Endodermal cell (in vitro differentiated cells): ENCODE measurements around the gene LRRC3. TPM values are rescaled to one million over a fixed set of nuclear protein-coding genes. Genes with fewer than 3 reads are reported as not detected.

Source experiments
- DNase-seq: peaks from one replicate; pipeline ENCODE4 v3.0.0-alpha.2; 2017
- H3K27ac ChIP-seq: 2 replicates; pipeline ENCODE4 v1.5.1; 2013; ENCODE audit warnings: mild to moderate bottlenecking, low read depth, low read length, moderate library complexity
- H3K27me3 ChIP-seq: 2 replicates; pipeline ENCODE4 v1.6.1; 2013; ENCODE audit warnings: mild to moderate bottlenecking, low read length, moderate library complexity; ENCODE audit not compliant: insufficient read depth, control insufficient read depth, poor library complexity, severe bottlenecking
- H3K36me3 ChIP-seq: 2 replicates; pipeline ENCODE4 v1.7.0; 2013; ENCODE audit warnings: mild to moderate bottlenecking, low read length, moderate library complexity; ENCODE audit not compliant: control insufficient read depth, insufficient read depth
- H3K4me1 ChIP-seq: one replicate; pipeline ENCODE4 v1.7.0; 2013; ENCODE audit warnings: low read length; ENCODE audit not compliant: control insufficient read depth, insufficient read depth
- H3K4me3 ChIP-seq: 2 replicates; pipeline ENCODE4 v1.5.1; 2013; ENCODE audit warnings: mild to moderate bottlenecking, low read length, moderate library complexity
- H3K9ac ChIP-seq: 2 replicates; pipeline ENCODE4 v1.6.1; 2013; ENCODE audit warnings: mild to moderate bottlenecking, low read length, moderate library complexity; ENCODE audit not compliant: poor library complexity, severe bottlenecking; ENCODE audit errors: extremely low read depth
- H3K9me3 ChIP-seq: 2 replicates; pipeline ENCODE4 v1.6.1; 2013; ENCODE audit warnings: mild to moderate bottlenecking, low read length, moderate library complexity; ENCODE audit not compliant: control insufficient read depth
- H3K27ac Mint-ChIP-seq: 2 replicates; pipeline ENCODE4 v1.8.0; 2020; ENCODE audit warnings: mixed read lengths
- H3K27me3 Mint-ChIP-seq: 2 replicates; pipeline ENCODE4 v1.8.0; 2021; ENCODE audit warnings: mild to moderate bottlenecking, mixed read lengths; ENCODE audit not compliant: insufficient read depth
- H3K36me3 Mint-ChIP-seq: 2 replicates; pipeline ENCODE4 v1.8.0; 2020; ENCODE audit warnings: low read depth, mixed read lengths
- H3K4me1 Mint-ChIP-seq: 2 replicates; pipeline ENCODE4 v1.8.0; 2020; ENCODE audit warnings: mixed read lengths
- H3K4me3 Mint-ChIP-seq: 2 replicates; pipeline ENCODE4 v1.8.0; 2020; ENCODE audit warnings: mild to moderate bottlenecking, moderate library complexity, mixed read lengths
- H3K9me3 Mint-ChIP-seq: 2 replicates; pipeline ENCODE4 v1.8.0; 2020; ENCODE audit warnings: mild to moderate bottlenecking, mixed read lengths
- CTCF ChIP-seq: fragments of 200-600 bp; sonication (generic); conservative IDR thresholded peaks from 2 replicates; pipeline ENCODE4 v1.5.0; 2021; ENCODE audit warnings: antibody characterized with exemption, mild to moderate bottlenecking
- WGBS, 2 experiments: methylation state at CpG; one replicate each; pipeline versions ENCODE4 v1.1.5 to v1.1.7; 2013; ENCODE audit warnings: missing lambda C conversion rate in 2 of 2, mixed read lengths in 1 of 2; ENCODE audit not compliant: insufficient coverage in 1 of 2, insufficient read length in 1 of 2; 5-methylcytosine and 5-hydroxymethylcytosine counted together
- total RNA-seq, 2 donors: library from RNA; stranded (reverse); fragmentation: NEBNext Ultra II Directional in 1 of 2; extraction: Animal tissue kit (Norgen Biotek cat#: 25700) in 1 of 2; gene quantifications; 2 replicates in 1 of 2; 3 replicates in 1 of 2; pipeline ENCODE4 v1.2.1, GENCODE V29; 2021

The LRRC3 gene
- total RNA-seq, 2 donors from 2014 or later, result 14.1 to 16.5 TPM

- no peak overlapping the region for H3K9ac ChIP-seq
- no peak for DNase-seq
Observed at GRCh38 chr21:44461464-44462001, 6.2 kb downstream of the LRRC3 start.

GRCh38 chr21:44462086-44462833, 7.0 kb downstream of the LRRC3 start:
- Histone ChIP-seq H3K9ac (no peak overlapping the region), H3K27me3 (no peaks in the 10 kb centered on the region), H3K4me1 (peaks cover 14% of the 10 kb centered on the region), H3K9me3 (no peaks in the 10 kb centered on the region), H3K27ac (no peak overlapping the region), H3K36me3 (peaks cover 48% of the 10 kb centered on the region), H3K4me3 (no peak overlapping the region)
- H3K4me1 Mint-ChIP-seq, result peaks cover 9% of the 10 kb centered on the region
- peaks cover 11% of the 10 kb centered on the region for H3K36me3 Mint-ChIP-seq
- H3K27ac Mint-ChIP-seq, result no peak overlapping the region
- WGBS, 2 experiments, result 83 to 89% methylated on average over 14 to 25 of the region's 25 CpGs
- no peak for TF ChIP-seq CTCF
- no peak overlapping the region for H3K4me3 Mint-ChIP-seq
- H3K27me3 Mint-ChIP-seq, result no peaks in the 10 kb centered on the region
- DNase-seq, result peak; percentile 50
- H3K9me3 Mint-ChIP-seq, result no peaks in the 10 kb centered on the region

More at GRCh38 chr21:44461464-44462001, 6.2 kb downstream of the LRRC3 start:
- no peaks in the 10 kb centered on the region for H3K27me3 ChIP-seq
- H3K9me3 ChIP-seq, result no peaks in the 10 kb centered on the region
- H3K36me3 Mint-ChIP-seq, result peaks cover 11% of the 10 kb centered on the region
- H3K36me3 ChIP-seq, result peaks cover 55% of the 10 kb centered on the region
- no peak overlapping the region for H3K27ac Mint-ChIP-seq
- peak; percentile 45 for TF ChIP-seq CTCF
- peaks cover 9% of the 10 kb centered on the region for H3K4me1 Mint-ChIP-seq
- peaks cover 15% of the 10 kb centered on the region for H3K4me1 ChIP-seq
- 84 to 94% methylated on average over 11 to 15 of the region's 15 CpGs for WGBS, 2 experiments
- no peak overlapping the region for H3K4me3 ChIP-seq
- H3K9me3 Mint-ChIP-seq, result no peaks in the 10 kb centered on the region
- H3K27ac ChIP-seq, result no peak overlapping the region
- H3K27me3 Mint-ChIP-seq, result no peaks in the 10 kb centered on the region
- H3K4me3 Mint-ChIP-seq, result no peak overlapping the region

- Histone ChIP-seq H3K27me3 (no peaks in the 10 kb centered on the region), H3K27ac (no peak overlapping the region), H3K4me3 (no peak overlapping the region), H3K9ac (no peak overlapping the region), H3K9me3 (peaks cover 2% of the 10 kb centered on the region), H3K4me1 (peaks cover 9% of the 10 kb centered on the region), H3K36me3 (peaks cover 44% of the 10 kb centered on the region)
- no peak overlapping the region for H3K27ac Mint-ChIP-seq
- no peak for DNase-seq
- H3K36me3 Mint-ChIP-seq, result peaks cover 6% of the 10 kb centered on the region
- no peaks in the 10 kb centered on the region for H3K27me3 Mint-ChIP-seq
- peaks cover 9% of the 10 kb centered on the region for H3K4me1 Mint-ChIP-seq
- no peak overlapping the region for H3K4me3 Mint-ChIP-seq
- no peak for TF ChIP-seq CTCF
- H3K9me3 Mint-ChIP-seq, result no peaks in the 10 kb centered on the region
- WGBS, 2 experiments, result 92 to 93% methylated on average over 4 to 11 of the region's 11 CpGs
Observed at GRCh38 chr21:44462834-44463200, 7.5 kb downstream of the LRRC3 start.
